ENCODE results near the gene XKR8.

DNA sequence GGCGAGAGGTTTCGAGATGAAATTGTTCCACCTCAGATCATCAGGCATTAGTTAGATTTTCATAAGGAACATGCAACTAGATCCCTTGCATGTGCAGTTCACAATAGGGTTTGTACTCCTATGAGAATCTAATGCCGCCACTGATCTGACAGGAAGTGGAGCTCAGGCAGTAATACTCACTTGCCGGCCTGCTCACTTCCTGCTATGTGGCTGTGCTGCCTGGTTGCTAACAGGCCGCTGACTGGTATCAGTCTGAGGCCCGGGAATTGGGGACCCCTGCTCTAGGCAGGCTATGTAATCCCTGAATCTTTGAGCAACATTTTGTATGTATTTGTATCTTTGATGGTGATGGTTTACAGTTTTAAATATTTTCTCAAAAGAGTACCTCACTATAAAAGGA is 32.5 kb downstream of the XKR8 start:
- no peak for TF ChIP-seq RFX5 (IDR thresholded peaks at IDR 0.05; ENCODE audit: low read depth, low read length)
- TF ChIP-seq EP300 (IDR thresholded peaks at IDR 0.05; ENCODE audit: borderline replicate concordance in 1 of 2, control insufficient read depth in 1 of 2, low read depth in 2 of 2, low read length in 2 of 2): no peak
- TF ChIP-seq BRCA1 (IDR thresholded peaks at IDR 0.05; ENCODE audit: low read depth, low read length): no peak

Data from GM12878 (cell line).